Fibroblast of lung (primary cell): ENCODE measurements around the gene PSMB11. TPM values are rescaled to one million over a fixed set of nuclear protein-coding genes. Genes with fewer than 3 reads are reported as not detected.

ENCODE experiments used
- DNase-seq, 2 donors: peaks; one replicate each; pipeline versions ENCODE4 v3.0.0 to v3.0.0-alpha.2; 2010; ENCODE audit warnings: low read depth in 2 of 2
- H2AFZ ChIP-seq: 2 replicates; pipeline ENCODE4 v1.5.1; 2012; ENCODE audit warnings: low read length, control low read depth, inconsistent platforms
- H3K27ac ChIP-seq: 2 replicates; pipeline ENCODE4 v1.5.1; 2011; ENCODE audit warnings: low read length, control low read depth; ENCODE audit not compliant: insufficient read depth
- H3K27me3 ChIP-seq: 2 replicates; pipeline ENCODE4 v1.5.1; 2011; ENCODE audit warnings: mild to moderate bottlenecking, low read length; ENCODE audit not compliant: control insufficient read depth, insufficient read depth
- H3K36me3 ChIP-seq: 2 replicates; pipeline ENCODE4 v1.5.1; 2011; ENCODE audit warnings: low read length; ENCODE audit not compliant: control insufficient read depth, insufficient read depth
- H3K4me1 ChIP-seq: 2 replicates; pipeline ENCODE4 v1.5.1; 2011; ENCODE audit warnings: low read length; ENCODE audit not compliant: control insufficient read depth, insufficient read depth; ENCODE audit errors: extremely low read depth
- H3K4me2 ChIP-seq: 2 replicates; pipeline ENCODE4 v1.5.1; 2011; ENCODE audit warnings: low read length, control low read depth; ENCODE audit not compliant: insufficient read depth; ENCODE audit errors: extremely low read depth
- H3K4me3 ChIP-seq, 4 experiments: fragments of 200-600 bp in 1 of 4; sonication (generic) in 1 of 4; replicated peaks in 1 of 4; 2 replicates each; pipeline ENCODE4 v1.5.1; 2011 to 2016; ENCODE audit warnings: low read length in 4 of 4, low read depth in 3 of 4, mild to moderate bottlenecking in 3 of 4, control low read depth in 2 of 4, inconsistent platforms in 1 of 4, mixed read lengths in 1 of 4; ENCODE audit not compliant: insufficient read depth in 1 of 4; ENCODE audit errors: control extremely low read depth in 1 of 4
- H3K79me2 ChIP-seq: 2 replicates; pipeline ENCODE4 v1.5.1; 2012; ENCODE audit warnings: mild to moderate bottlenecking, low read length, inconsistent platforms; ENCODE audit not compliant: control insufficient read depth, insufficient read depth
- H3K9ac ChIP-seq: 2 replicates; pipeline ENCODE4 v1.5.1; 2011; ENCODE audit warnings: mild to moderate bottlenecking, low read length, control low read depth; ENCODE audit not compliant: insufficient read depth
- H3K9me3 ChIP-seq: 2 replicates; pipeline ENCODE4 v1.5.1; 2012; ENCODE audit warnings: low read depth, low read length; ENCODE audit not compliant: control insufficient read depth, insufficient read depth
- H4K20me1 ChIP-seq: 2 replicates; pipeline ENCODE4 v1.5.1; 2011; ENCODE audit warnings: low read length; ENCODE audit not compliant: control insufficient read depth, insufficient read depth; ENCODE audit errors: extremely low read depth
- CTCF ChIP-seq, 2 donors: IDR thresholded peaks in 1 of 2; conservative IDR thresholded peaks in 1 of 2; 1 replicate in 1 of 2; 2 replicates in 1 of 2; pipeline ENCODE4 v1.5.1; 2011 to 2012; ENCODE audit warnings: low read length in 2 of 2, control low read depth in 1 of 2, inconsistent platforms in 1 of 2, low read depth in 1 of 2, mild to moderate bottlenecking in 1 of 2
- EZH2 ChIP-seq: IDR thresholded peaks from 2 replicates; pipeline ENCODE4 v1.5.1; 2012; ENCODE audit warnings: low read length, control low read depth, mild to moderate bottlenecking; ENCODE audit errors: missing control alignments
- polyA plus RNA-seq, 2 donors: library from polyadenylated mRNA; depleted of rRNA in 1 of 2; stranded (reverse) in 1 of 2; unstranded in 1 of 2; fragments of >200 nt; gene quantifications; 2 replicates each; pipeline ENCODE4 v1.2.1, GENCODE V29; 2011 to 2012; ENCODE audit warnings: missing spikeins in 1 of 2
- total RNA-seq: library from RNA; depleted of rRNA; stranded (reverse); fragments of >200 nt; gene quantifications from 2 replicates; pipeline ENCODE4 v1.2.1, GENCODE V29; 2014

PSMB11 gene
- total and polyA plus RNA-seq, 2 donors (not counting 1 experiment from before 2014, with no cell fraction given), result under 0.01 TPM; not detected in 1

GRCh38 chr14:23070262-23071129 is 28.5 kb downstream of the PSMB11 start:
- no peaks in the 10 kb centered on the region for H3K27me3 ChIP-seq
- peak overlapping the region; percentile 94 for H3K4me2 ChIP-seq
- no peak overlapping the region for H2AFZ ChIP-seq
- peak overlapping the region; percentile 83 for H3K27ac ChIP-seq
- peaks cover 54% of the 10 kb centered on the region for H3K79me2 ChIP-seq
- peak overlapping the region; percentile 76 for H3K9ac ChIP-seq
- H3K36me3 ChIP-seq, result peaks cover 24% of the 10 kb centered on the region
- H3K4me1 ChIP-seq, result peaks cover 20% of the 10 kb centered on the region
- H4K20me1 ChIP-seq, result no peaks in the 10 kb centered on the region
- peak overlapping the region; percentile 68 to 98 (median 88) for H3K4me3 ChIP-seq
- H3K9me3 ChIP-seq, result no peaks in the 10 kb centered on the region
- TF ChIP-seq EZH2, result no peak
- TF ChIP-seq CTCF (conservative IDR thresholded peaks at IDR 0.05 in 1 of 2, IDR thresholded peaks at IDR 0.05 in 1 of 2; ENCODE audit: low read depth in 1 of 2, low read length in 2 of 2), result no peak
- no peak for DNase-seq

GRCh38 chr14:23071244-23071920 is 29.4 kb downstream of the PSMB11 start:
- no peak overlapping the region for H2AFZ ChIP-seq
- peak overlapping the region; percentile 76 for H3K9ac ChIP-seq
- H3K4me2 ChIP-seq, result peak overlapping the region; percentile 94
- no peak for TF ChIP-seq CTCF (conservative IDR thresholded peaks at IDR 0.05 in 1 of 2, IDR thresholded peaks at IDR 0.05 in 1 of 2; ENCODE audit: low read depth in 1 of 2, low read length in 2 of 2)
- TF ChIP-seq EZH2, result no peak
- no peaks in the 10 kb centered on the region for H3K9me3 ChIP-seq
- H3K4me1 ChIP-seq, result peaks cover 20% of the 10 kb centered on the region
- peaks cover 49% of the 10 kb centered on the region for H3K79me2 ChIP-seq
- H4K20me1 ChIP-seq, result no peaks in the 10 kb centered on the region
- peak overlapping the region; percentile 83 for H3K27ac ChIP-seq
- peak overlapping the region; percentile 68 to 98 (median 88) for H3K4me3 ChIP-seq
- DNase-seq, result peak; percentile 95 to 96
- H3K36me3 ChIP-seq, result peaks cover 24% of the 10 kb centered on the region
- no peaks in the 10 kb centered on the region for H3K27me3 ChIP-seq

GRCh38 chr14:23071921-23072539 is 30.0 kb downstream of the PSMB11 start:
- H2AFZ ChIP-seq, result no peak overlapping the region
- peak overlapping the region in 2 of 4 experiments; percentile 97 to 98 for H3K4me3 ChIP-seq
- TF ChIP-seq EZH2 (no peak), CTCF (conservative IDR thresholded peaks at IDR 0.05 in 1 of 2, IDR thresholded peaks at IDR 0.05 in 1 of 2; ENCODE audit: low read depth in 1 of 2, low read length in 2 of 2) (no peak)
- H3K4me2 ChIP-seq, result peak overlapping the region; percentile 56
- H3K9me3 ChIP-seq, result no peaks in the 10 kb centered on the region
- no peak overlapping the region for H3K9ac ChIP-seq
- no peaks in the 10 kb centered on the region for H4K20me1 ChIP-seq
- peak overlapping the region; percentile 83 for H3K27ac ChIP-seq
- H3K27me3 ChIP-seq, result no peaks in the 10 kb centered on the region
- peaks cover 22% of the 10 kb centered on the region for H3K36me3 ChIP-seq
- H3K79me2 ChIP-seq, result peaks cover 45% of the 10 kb centered on the region
- DNase-seq, result no peak
- H3K4me1 ChIP-seq, result peaks cover 20% of the 10 kb centered on the region
